Measurements from ENCODE around the gene KLHL24.

DNA sequence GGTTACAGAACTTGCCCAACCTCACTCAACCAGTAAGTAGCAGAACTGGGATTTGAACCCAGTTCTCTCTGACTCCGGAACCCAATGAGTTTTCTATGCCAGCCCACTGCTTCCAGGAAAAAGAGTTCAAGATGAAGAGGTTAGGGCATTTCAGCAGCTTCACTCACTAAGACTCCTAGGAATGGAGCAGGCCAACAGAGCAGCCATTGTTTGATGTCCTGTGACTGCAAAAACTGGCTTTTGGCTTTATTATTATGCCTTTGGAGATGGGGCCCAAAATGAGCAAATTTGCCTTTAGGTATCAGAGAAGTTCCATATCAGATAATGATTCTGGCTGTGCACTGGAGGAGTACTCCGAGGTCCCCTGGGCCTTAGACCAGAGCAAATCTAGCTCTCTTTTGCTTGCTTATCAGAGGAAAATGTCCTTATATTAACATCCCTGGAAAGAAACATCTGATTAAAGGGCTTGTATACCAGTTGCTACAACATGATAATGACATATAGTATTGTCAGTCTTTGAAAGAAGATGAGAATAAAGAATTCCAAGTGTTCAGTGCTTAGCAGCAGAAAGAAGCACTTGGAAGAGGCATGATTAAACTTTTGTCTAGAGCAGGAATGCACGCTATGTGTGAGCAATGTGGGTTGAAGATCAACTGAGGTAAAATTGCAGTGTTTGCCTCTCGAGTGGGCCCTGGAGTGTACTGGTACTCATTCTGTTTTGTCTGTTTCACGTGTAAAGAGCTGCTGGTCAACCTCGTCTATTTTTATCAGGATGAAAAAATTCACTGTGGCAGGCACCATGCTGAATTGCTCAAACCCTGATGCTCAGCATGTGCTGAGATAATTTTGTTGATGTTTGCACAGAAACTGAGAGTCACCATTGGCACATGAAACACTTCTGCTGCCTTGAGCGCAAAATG is 21.8 kb upstream of the KLHL24 start:
- TF ChIP-seq, protein P1, sequence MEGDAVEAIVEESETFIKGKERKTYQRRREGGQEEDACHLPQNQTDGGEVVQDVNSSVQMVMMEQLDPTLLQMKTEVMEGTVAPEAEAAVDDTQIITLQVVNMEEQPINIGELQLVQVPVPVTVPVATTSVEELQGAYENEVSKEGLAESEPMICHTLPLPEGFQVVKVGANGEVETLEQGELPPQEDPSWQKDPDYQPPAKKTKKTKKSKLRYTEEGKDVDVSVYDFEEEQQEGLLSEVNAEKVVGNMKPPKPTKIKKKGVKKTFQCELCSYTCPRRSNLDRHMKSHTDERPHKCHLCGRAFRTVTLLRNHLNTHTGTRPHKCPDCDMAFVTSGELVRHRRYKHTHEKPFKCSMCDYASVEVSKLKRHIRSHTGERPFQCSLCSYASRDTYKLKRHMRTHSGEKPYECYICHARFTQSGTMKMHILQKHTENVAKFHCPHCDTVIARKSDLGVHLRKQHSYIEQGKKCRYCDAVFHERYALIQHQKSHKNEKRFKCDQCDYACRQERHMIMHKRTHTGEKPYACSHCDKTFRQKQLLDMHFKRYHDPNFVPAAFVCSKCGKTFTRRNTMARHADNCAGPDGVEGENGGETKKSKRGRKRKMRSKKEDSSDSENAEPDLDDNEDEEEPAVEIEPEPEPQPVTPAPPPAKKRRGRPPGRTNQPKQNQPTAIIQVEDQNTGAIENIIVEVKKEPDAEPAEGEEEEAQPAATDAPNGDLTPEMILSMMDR (conservative IDR thresholded peaks at IDR 0.05): no peak
- no peak for TF ChIP-seq ZFX (IDR thresholded peaks at IDR 0.05)
